Astrocyte (in vitro differentiated cells and primary cell): ENCODE measurements around the gene FAM184B. TPM values are rescaled to one million over a fixed set of nuclear protein-coding genes. Genes with fewer than 3 reads are reported as not detected.
"Not testable (repeated sequence)": the region's sequence is repeated elsewhere in the genome, so short reads cannot be mapped to it uniquely, and the experiment has no call there.

Source experiments
- DNase-seq: peaks from one replicate; pipeline ENCODE4 v3.0.0-alpha.2; 2010; ENCODE audit warnings: low read depth
- FAIRE-seq: peaks from 2 replicates; lab custom pipeline; 2011; peaks lifted over from hg19 to GRCh38; lab: Jason Lieb, UNC
- H2AFZ ChIP-seq: 2 replicates; pipeline ENCODE4 v1.6.0; 2012; ENCODE audit warnings: low read depth, low read length, inconsistent platforms
- H3K27ac ChIP-seq: 2 replicates; pipeline ENCODE4 v1.5.1; 2011; ENCODE audit warnings: low read depth, low read length, inconsistent platforms
- H3K27me3 ChIP-seq: 2 replicates; pipeline ENCODE4 v1.6.0; 2011; ENCODE audit warnings: low read length, inconsistent platforms; ENCODE audit not compliant: insufficient read depth
- H3K36me3 ChIP-seq: 2 replicates; pipeline ENCODE4 v1.5.1; 2011; ENCODE audit warnings: low read length, inconsistent platforms; ENCODE audit not compliant: insufficient read depth
- H3K4me1 ChIP-seq: 2 replicates; pipeline ENCODE4 v1.5.1; 2011; ENCODE audit warnings: low read length, inconsistent platforms; ENCODE audit not compliant: insufficient read depth
- H3K4me2 ChIP-seq: 2 replicates; pipeline ENCODE4 v1.6.0; 2012; ENCODE audit warnings: low read length, inconsistent platforms
- H3K4me3 ChIP-seq: 2 replicates; pipeline ENCODE4 v1.5.1; 2011; ENCODE audit warnings: low read depth, mild to moderate bottlenecking, low read length, inconsistent platforms; ENCODE audit not compliant: insufficient read depth
- H3K79me2 ChIP-seq: 2 replicates; pipeline ENCODE4 v1.6.0; 2012; ENCODE audit warnings: mild to moderate bottlenecking, low read length, inconsistent platforms; ENCODE audit not compliant: insufficient read depth
- H3K9ac ChIP-seq: 2 replicates; pipeline ENCODE4 v1.6.0; 2012; ENCODE audit warnings: mild to moderate bottlenecking, low read length, inconsistent platforms
- H3K9me3 ChIP-seq: 2 replicates; pipeline ENCODE4 v1.5.1; 2012; ENCODE audit warnings: low read depth, mild to moderate bottlenecking, low read length, inconsistent platforms; ENCODE audit not compliant: insufficient read depth
- H4K20me1 ChIP-seq: 2 replicates; pipeline ENCODE4 v1.6.0; 2012; ENCODE audit warnings: low read length, inconsistent platforms; ENCODE audit not compliant: insufficient read depth
- H3K27ac Mint-ChIP-seq: one replicate; pipeline ENCODE4 v1.8.0; 2021; ENCODE audit warnings: mild to moderate bottlenecking, mixed read lengths; ENCODE audit not compliant: unreplicated experiment
- H3K27me3 Mint-ChIP-seq: one replicate; pipeline ENCODE4 v1.8.0; 2021; ENCODE audit warnings: low read depth, mixed read lengths; ENCODE audit not compliant: unreplicated experiment
- H3K36me3 Mint-ChIP-seq: one replicate; pipeline ENCODE4 v1.8.0; 2021; ENCODE audit warnings: low read depth, mixed read lengths; ENCODE audit not compliant: unreplicated experiment
- H3K4me1 Mint-ChIP-seq: one replicate; pipeline ENCODE4 v1.8.0; 2021; ENCODE audit warnings: low read depth, mixed read lengths; ENCODE audit not compliant: unreplicated experiment
- H3K4me3 Mint-ChIP-seq: one replicate; pipeline ENCODE4 v1.8.0; 2021; ENCODE audit warnings: mild to moderate bottlenecking, moderate library complexity, mixed read lengths; ENCODE audit not compliant: unreplicated experiment
- H3K9me3 Mint-ChIP-seq: one replicate; pipeline ENCODE4 v1.8.0; 2021; ENCODE audit warnings: mild to moderate bottlenecking, mixed read lengths; ENCODE audit not compliant: unreplicated experiment
- CTCF ChIP-seq: IDR thresholded peaks from 2 replicates; pipeline ENCODE4 v1.5.1; 2011; ENCODE audit warnings: low read depth, mild to moderate bottlenecking, inconsistent platforms, low read length, moderate library complexity; ENCODE audit not compliant: insufficient read depth
- EZH2 ChIP-seq: IDR thresholded peaks from 2 replicates; pipeline ENCODE4 v1.6.1; 2012; ENCODE audit warnings: mild to moderate bottlenecking, low read length, inconsistent platforms; ENCODE audit not compliant: insufficient read depth
- total RNA-seq: library from RNA; stranded (reverse); gene quantifications from 2 replicates; pipeline ENCODE4 v1.2.1, GENCODE V29; 2021

FAM184B gene
- total RNA-seq, 1 donor from 2014 or later: 0.54 TPM

GRCh38 chr4:17688011-17688441, 93.4 kb downstream of the FAM184B start:
- Histone ChIP-seq H3K9ac (peak overlapping the region; percentile 47), H3K4me2 (peak overlapping the region; percentile 76), H2AFZ (peak overlapping the region; percentile 76), H3K36me3 (no peaks in the 10 kb centered on the region), H3K79me2 (no peaks in the 10 kb centered on the region), H4K20me1 (no peaks in the 10 kb centered on the region), H3K27ac (peak overlapping the region; percentile 43), H3K4me1 (peaks cover 4% of the 10 kb centered on the region), H3K4me3 (no peak overlapping the region), H3K27me3 (no peaks in the 10 kb centered on the region), H3K9me3 (no peaks in the 10 kb centered on the region)
- Mint-ChIP-seq H3K36me3 (no peaks in the 10 kb centered on the region), H3K4me3 (no peak overlapping the region), H3K4me1 (peaks cover 10% of the 10 kb centered on the region), H3K27me3 (no peaks in the 10 kb centered on the region), H3K9me3 (no peaks in the 10 kb centered on the region), H3K27ac (peak overlapping the region; percentile 64)
- DNase-seq: peak; percentile 59
- TF ChIP-seq CTCF (no peak), EZH2 (no peak)
- no peak for FAIRE-seq

- Histone ChIP-seq H3K4me1 (peaks cover 4% of the 10 kb centered on the region), H3K27me3 (no peaks in the 10 kb centered on the region), H3K27ac (peak overlapping the region; percentile 43), H3K4me3 (no peak overlapping the region), H3K79me2 (no peaks in the 10 kb centered on the region), H3K9me3 (no peaks in the 10 kb centered on the region), H3K36me3 (no peaks in the 10 kb centered on the region), H3K9ac (peak overlapping the region; percentile 47), H4K20me1 (no peaks in the 10 kb centered on the region), H3K4me2 (peak overlapping the region; percentile 76), H2AFZ (peak overlapping the region; percentile 76)
- no peaks in the 10 kb centered on the region for H3K9me3 Mint-ChIP-seq
- no peak overlapping the region for H3K4me3 Mint-ChIP-seq
- no peaks in the 10 kb centered on the region for H3K27me3 Mint-ChIP-seq
- peak; percentile 16 for DNase-seq
- H3K27ac Mint-ChIP-seq: peak overlapping the region; percentile 64
- no peak for FAIRE-seq
- TF ChIP-seq CTCF (no peak), EZH2 (no peak)
- H3K36me3 Mint-ChIP-seq: no peaks in the 10 kb centered on the region
- peaks cover 10% of the 10 kb centered on the region for H3K4me1 Mint-ChIP-seq
Measured at GRCh38 chr4:17687237-17687857, 94.1 kb downstream of the FAM184B start.

GRCh38 chr4:17684648-17685047, 96.8 kb downstream of the FAM184B start:
- not testable (repeated sequence) for H3K79me2 ChIP-seq, H3K36me3 Mint-ChIP-seq, H3K9ac ChIP-seq, H3K27me3 ChIP-seq, H2AFZ ChIP-seq, H3K4me3 Mint-ChIP-seq, H4K20me1 ChIP-seq, H3K36me3 ChIP-seq, FAIRE-seq, H3K4me2 ChIP-seq, DNase-seq, H3K9me3 Mint-ChIP-seq, H3K27ac Mint-ChIP-seq, H3K27ac ChIP-seq, H3K4me3 ChIP-seq, H3K27me3 Mint-ChIP-seq, H3K9me3 ChIP-seq, H3K4me1 ChIP-seq
- H3K4me1 Mint-ChIP-seq: peaks cover 10% of the 10 kb centered on the region
